ENCODE results near the gene GAS6.

GRCh38 chr13:113875429-113875815 lies 11.5 kb upstream of the GAS6 start:
- TF ChIP-seq POLR2AphosphoS5 (IDR thresholded peaks at IDR 0.05), result no peak
- TF ChIP-seq POLR2A (IDR thresholded peaks at IDR 0.05), result no peak
- TF ChIP-seq CTCF (IDR thresholded peaks at IDR 0.05), result no peak

Measured in gastroesophageal sphincter (tissue), 3 donors.